Kasumi-1 (cell line): ENCODE results near the gene USP33.
"Not testable (repeated sequence)": the region's sequence is repeated elsewhere in the genome, so short reads cannot be mapped to it uniquely, and the experiment has no call there.

ENCODE experiments used
- DNase-seq, 2 experiments: peaks; one replicate each; lab custom pipeline; 2025; lab: John Stamatoyannopoulos, UW

The USP33 gene

DNA sequence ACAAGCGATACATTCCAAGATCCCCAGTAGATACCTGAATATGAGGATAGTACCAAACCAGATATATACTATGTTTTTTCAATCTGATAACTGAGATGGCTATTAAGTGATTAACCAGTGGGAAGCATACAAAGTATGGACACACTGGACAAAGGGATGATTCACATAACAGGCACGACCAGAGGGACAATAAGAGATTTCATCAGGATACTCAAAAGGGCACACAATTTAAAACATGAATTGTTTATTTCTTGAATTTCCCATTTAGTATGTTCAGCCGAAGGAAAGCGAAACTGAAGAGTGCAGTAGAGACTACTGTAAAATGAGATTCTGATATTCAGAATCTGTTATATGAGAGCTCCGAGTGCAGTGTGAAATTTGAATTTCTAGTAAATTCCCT lies 87.8 kb downstream of the USP33 start:
- no peak for DNase-seq

DNA sequence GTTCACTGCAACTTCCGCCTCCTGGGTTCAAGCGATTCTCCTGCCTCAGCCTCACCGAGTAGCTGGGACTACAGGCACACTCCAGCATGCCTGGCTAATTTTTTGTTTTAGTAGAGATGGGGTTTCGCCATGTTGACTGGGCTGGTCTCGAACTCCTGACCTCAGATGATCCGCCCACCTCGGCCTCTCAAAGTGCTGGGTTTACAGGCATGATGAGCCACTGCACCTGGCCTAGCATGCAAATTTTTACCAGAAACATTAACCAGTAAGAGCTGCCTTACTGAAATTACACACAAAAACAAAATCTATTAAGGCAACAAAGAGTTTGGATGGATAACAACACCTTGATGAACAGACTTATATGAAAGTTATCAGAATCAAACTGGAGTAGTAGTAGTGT lies 89.3 kb downstream of the USP33 start:
- DNase-seq, result no peak

DNA sequence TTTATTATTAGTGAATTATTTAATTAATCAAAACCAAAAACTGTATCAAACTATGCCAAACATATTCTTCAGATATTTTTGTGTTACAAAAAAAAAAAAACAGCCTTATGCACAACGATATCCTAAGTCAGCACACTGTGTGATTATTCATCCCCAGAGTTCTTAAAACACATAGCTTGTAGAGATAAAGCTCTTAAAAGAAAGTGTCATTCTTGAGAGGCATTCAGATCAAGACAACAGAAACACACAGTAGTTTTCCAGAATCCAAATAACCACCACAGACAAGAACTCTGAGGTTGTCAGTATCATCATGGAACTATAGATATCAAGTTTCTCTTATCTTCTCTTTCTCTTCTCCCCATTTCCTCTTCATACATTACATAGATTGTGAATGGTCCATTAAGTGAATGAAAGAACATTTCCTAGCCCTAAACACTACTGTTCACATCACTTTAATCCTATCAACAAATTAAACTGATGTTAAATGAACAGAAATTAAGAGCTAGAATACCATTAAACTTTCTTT lies 90.7 kb downstream of the USP33 start:
- DNase-seq, result no peak

DNA sequence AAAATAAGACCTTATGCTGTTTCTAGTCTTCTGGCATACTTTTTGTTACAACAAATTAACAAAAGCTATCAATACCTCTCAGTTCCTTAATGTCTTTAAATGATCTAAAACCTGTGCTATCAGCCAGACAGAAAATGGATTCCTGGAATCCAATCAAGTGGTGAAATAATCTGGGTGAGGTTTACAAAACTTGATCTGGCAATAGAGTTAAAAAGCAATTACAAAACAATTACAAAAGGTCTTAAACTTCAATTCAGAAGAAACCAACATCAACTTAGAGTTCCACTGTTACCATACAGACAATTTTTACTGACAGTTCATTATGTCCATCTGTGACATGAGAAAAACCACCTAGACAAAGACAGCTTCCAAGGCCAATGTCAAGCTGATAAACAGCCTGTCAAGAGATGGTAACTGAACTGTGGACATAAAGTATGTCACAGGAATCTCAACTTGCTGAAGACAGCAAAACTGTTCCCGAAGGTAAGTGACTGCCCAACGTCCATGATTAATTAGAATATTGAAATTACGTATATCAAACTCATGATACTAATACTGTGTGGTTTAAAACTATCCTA lies 94.6 kb downstream of the USP33 start:
- DNase-seq, result no peak

DNA sequence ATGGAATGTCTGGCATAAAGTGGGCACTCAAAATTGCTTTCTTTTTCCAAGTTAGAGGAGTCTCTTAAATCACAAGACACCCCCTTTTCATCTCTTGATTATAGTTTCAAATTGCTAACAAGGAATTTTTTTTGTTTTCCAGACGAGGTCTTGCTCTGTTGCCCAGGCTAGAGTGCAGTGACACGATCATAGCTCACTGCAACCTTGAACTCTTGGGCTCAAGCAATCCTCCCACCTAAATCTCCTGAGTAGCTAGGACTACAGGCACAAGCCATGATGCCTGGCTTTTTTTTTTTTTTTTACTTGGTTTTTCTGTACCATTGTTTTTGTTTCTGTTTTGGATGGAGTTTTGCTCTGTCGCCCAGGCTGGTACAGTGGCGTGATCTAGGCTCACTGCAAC lies 98.0 kb downstream of the USP33 start:
- no peak for DNase-seq

GRCh38 chr1:77659879-77660593 lies 99.6 kb downstream of the USP33 start:
- DNase-seq, result no peak

DNA sequence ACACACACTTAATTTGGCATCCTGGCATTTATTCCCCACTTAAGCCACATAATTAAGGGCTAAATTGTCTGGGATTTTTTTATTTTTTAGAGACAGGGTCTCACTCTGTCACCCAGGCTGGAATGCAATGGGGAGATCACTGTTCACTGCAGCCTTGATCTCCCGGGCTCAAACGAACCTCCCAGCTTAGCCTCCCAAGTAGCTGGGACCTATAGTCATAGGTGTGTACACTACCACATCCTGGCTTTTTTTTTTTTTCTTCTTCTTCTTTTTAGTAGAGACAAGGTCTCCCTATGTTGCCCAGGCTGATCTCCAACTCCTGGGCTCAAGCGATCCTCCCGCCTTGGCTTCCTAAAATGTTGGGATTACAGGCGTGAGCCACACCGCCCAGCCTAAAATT lies 101.4 kb downstream of the USP33 start:
- no peak for DNase-seq

DNA sequence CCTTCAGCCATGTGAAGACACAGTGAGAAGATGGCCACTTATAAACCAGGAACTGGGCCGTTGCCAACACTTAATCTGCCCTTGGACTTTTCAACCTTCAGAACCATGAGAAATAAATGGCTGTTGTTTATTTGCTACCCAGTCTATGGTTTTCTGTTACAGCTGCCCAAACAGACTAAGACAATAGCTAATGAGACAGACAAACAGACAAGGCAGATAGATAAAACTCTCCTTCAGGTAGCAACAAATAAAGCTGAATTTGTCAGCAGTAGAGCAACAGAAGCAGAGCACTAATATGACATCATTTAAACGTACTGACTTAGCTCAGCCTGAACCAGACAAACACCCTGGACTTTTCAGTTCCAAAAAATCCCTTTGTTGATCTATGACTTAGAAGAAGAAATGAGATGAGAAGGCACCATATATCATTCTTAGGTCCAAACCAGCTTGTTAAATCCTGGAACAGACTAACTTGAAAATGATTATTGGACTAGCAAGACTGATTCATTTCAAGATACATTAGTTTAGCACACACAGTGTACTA lies 104.1 kb downstream of the USP33 start:
- no peak for DNase-seq

DNA sequence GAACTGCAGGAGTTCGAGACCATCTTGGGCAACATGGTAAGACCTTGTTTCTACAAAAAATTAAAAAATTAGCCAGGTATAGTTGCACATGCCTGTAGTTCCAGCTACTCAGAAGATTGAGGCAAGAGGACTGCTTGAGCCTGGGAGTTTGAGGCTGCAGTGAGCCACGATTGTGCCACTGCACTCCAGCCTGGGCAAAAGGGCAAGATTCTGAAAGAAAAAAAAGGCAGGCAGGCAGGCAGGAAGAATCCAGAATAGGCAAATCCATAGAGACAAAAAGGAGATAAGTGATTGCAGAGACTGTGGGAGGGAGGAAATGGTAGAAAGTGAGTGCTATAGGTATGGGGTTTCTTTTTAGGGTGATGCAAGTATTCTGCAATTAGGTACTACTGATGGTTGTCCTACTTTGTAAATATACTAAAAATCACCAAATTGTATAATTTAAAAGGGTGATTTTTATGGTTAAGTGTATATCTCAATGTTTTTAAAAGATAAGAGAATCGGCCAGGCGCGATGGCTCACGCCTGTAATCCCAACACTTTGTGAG lies 106.6 kb downstream of the USP33 start:
- DNase-seq, result no peak

DNA sequence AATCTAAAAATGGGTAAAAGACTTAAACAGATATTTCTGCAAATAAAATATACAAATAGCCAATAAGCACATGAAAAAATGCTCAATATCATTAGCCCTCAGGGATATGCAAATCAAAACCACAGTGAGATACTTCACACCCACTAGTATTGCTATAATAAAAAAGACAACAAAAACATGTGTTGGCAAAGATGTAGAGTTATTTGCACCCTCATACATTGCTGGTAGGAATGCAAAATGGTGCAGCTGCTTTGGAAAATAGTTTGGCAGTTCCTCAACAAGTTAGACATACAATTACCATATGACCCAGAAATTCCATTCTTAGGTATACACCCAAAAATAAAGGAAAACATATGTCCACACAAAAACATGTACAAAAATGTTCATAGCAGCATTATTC lies 107.4 kb downstream of the USP33 start:
- no peak for DNase-seq

DNA sequence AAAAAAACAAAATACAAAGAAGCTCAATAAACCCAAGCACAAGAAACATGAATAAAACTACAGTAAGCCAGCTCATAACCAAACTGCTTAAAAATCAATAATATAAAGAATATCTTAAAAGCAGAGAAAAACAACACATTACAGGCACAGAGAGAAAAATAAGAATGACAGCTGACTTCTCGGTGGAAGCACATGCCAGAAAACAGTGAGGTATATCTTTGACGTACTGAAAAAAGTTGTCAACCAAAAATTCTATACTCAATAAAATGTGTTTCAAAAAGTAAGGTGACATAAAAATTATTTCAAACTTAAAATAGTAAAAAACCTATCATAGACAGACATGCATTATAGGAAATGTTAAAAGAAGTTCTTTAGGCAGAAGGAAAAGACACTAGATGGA lies 110.5 kb downstream of the USP33 start:
- DNase-seq, result no peak

DNA sequence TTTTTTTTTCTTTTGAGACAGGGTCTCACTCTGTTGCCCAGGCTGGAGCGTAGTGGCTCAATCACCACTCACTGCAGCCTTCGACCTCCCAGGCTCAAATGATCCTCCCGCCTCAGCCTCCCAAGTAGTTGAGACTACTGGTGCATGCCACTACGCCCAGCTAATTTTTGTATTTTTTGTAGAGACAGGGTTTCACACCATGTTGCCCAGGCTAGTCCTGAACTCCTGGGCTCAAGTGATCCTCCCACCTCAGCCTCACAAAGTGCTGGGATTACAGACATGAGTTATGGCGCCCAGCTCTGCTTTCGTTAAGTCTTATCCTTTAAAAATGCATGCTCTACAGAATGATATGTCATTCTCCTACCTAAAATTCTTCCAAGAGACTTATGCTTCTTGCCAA lies 113.4 kb downstream of the USP33 start:
- not testable (repeated sequence) for DNase-seq
